Natural killer cell (primary cell): Measurements from ENCODE around the gene TNS3. TPM values are rescaled to one million over a fixed set of nuclear protein-coding genes. Genes with fewer than 3 reads are reported as not detected.
"Not testable (repeated sequence)": the region's sequence is repeated elsewhere in the genome, so short reads cannot be mapped to it uniquely, and the experiment has no call there.

Experiments used
- ATAC-seq, 3 donors: fragments of 150-1000 bp in 2 of 3; fragments of 200-7000 bp in 1 of 3; cut with Tn5 transposase; 1 replicate in 1 of 3; 2 replicates in 2 of 3; pipeline ENCODE4 v1.10.0; 2021; ENCODE audit warnings: mild to moderate bottlenecking in 2 of 3, moderate library complexity in 2 of 3
- DNase-seq, 2 donors: peaks; one replicate each; pipeline versions ENCODE4 v3.0.0 to v3.0.0-alpha.2; 2013 to 2021; ENCODE audit warnings: mixed read lengths in 1 of 2
- H3K27ac ChIP-seq: one replicate; pipeline ENCODE4 v1.5.1; 2013; ENCODE audit warnings: mild to moderate bottlenecking, low read length
- H3K27me3 ChIP-seq: one replicate; pipeline ENCODE4 v1.6.1; 2013; ENCODE audit warnings: low read length; ENCODE audit not compliant: control insufficient read depth, insufficient read depth
- H3K36me3 ChIP-seq: one replicate; pipeline ENCODE4 v1.6.1; 2013; ENCODE audit warnings: low read length; ENCODE audit not compliant: control insufficient read depth, insufficient read depth
- H3K4me1 ChIP-seq: one replicate; pipeline ENCODE4 v1.6.1; 2013; ENCODE audit warnings: low read length; ENCODE audit not compliant: control insufficient read depth, insufficient read depth
- H3K4me3 ChIP-seq: one replicate; pipeline ENCODE4 v1.5.1; 2013; ENCODE audit warnings: low read length
- H3K9me3 ChIP-seq: one replicate; pipeline ENCODE4 v1.6.1; 2013; ENCODE audit warnings: low read length; ENCODE audit not compliant: control insufficient read depth, insufficient read depth
- H3K27ac Mint-ChIP-seq, 2 donors: one replicate each; pipeline ENCODE4 v1.8.0; 2022; ENCODE audit warnings: mild to moderate bottlenecking in 2 of 2, mixed read lengths in 2 of 2, moderate library complexity in 1 of 2
- H3K27me3 Mint-ChIP-seq, 2 donors: one replicate each; pipeline ENCODE4 v1.8.0; 2022; ENCODE audit warnings: low read depth in 2 of 2, mixed read lengths in 2 of 2
- H3K36me3 Mint-ChIP-seq: one replicate; pipeline ENCODE4 v1.8.0; 2022; ENCODE audit warnings: mixed read lengths
- H3K4me1 Mint-ChIP-seq, 2 donors: one replicate each; pipeline ENCODE4 v1.8.0; 2022; ENCODE audit warnings: mixed read lengths in 2 of 2
- H3K4me3 Mint-ChIP-seq: one replicate; pipeline ENCODE4 v1.8.0; 2022; ENCODE audit warnings: mild to moderate bottlenecking, moderate library complexity, mixed read lengths
- H3K9me3 Mint-ChIP-seq, 2 donors: one replicate each; pipeline ENCODE4 v1.8.0; 2022; ENCODE audit warnings: mixed read lengths in 2 of 2
- CTCF ChIP-seq: fragments of 200-600 bp; IDR thresholded peaks from one replicate; pipeline ENCODE4 v1.8.0; 2022; ENCODE audit warnings: antibody characterized with exemption
- WGBS: methylation state at CpG from one replicate; pipeline ENCODE4 v1.1.7; 2013; ENCODE audit warnings: missing lambda C conversion rate; ENCODE audit not compliant: insufficient coverage; 5-methylcytosine and 5-hydroxymethylcytosine counted together
- intact Hi-C: fragments of 100-400 bp; cut with micrococcal nuclease; formaldehyde crosslinking; loops from one replicate; pipeline ENCODE4 v1.14.2; 2022
- total RNA-seq, 4 donors: library from RNA; stranded (reverse); fragments of 120-200 nt in 1 of 4; gene quantifications; one replicate each; pipeline versions ENCODE4 v1.2.3 to v1.2.4, GENCODE V29; 2013 to 2022

The TNS3 gene
- total RNA-seq, 3 donors from 2014 or later (not counting 1 experiment from before 2014, with no cell fraction given): 1.6 to 3.5 (median 2.9) TPM

DNA sequence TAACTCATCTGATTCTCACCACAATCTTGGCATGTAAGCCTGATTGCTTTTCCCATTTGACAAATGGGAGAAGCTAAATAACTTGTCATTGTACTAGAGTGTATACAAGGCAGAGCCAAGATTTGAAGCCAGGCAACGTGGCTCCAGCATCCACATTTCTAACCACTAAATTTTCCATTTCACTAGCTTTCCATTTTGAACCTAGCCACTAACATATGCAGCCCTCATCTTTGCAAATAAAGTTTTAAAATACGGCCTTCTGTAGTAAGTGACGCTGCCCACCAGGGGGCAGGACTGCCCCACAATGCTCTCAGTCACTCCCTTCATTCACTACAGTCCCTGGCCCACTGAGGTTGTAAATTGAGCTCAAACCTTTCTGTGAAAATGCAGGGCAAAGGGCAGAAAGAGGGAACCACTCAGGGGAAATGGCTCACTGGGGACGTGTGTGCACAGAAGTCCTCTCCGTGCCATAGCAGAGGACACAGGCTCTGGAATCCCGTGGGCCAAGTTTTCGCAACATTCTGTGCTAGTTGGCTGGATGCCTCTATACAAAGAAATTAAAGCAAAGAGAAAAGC is 315.7 kb downstream of the TNS3 start:
- WGBS: 42% methylated on average over 7 of the region's 7 CpGs
- no peaks in the 10 kb centered on the region for H3K36me3 Mint-ChIP-seq
- H3K27ac Mint-ChIP-seq: no peak overlapping the region
- ATAC-seq: peak in 2 of 3 donors; percentile 50 to 67
- H3K9me3 Mint-ChIP-seq: no peaks in the 10 kb centered on the region
- TF ChIP-seq CTCF: peak; percentile 64
- Histone ChIP-seq H3K4me1 (no peaks in the 10 kb centered on the region), H3K27ac (no peak overlapping the region), H3K36me3 (no peaks in the 10 kb centered on the region), H3K9me3 (no peaks in the 10 kb centered on the region), H3K4me3 (no peak overlapping the region), H3K27me3 (no peaks in the 10 kb centered on the region)
- H3K4me1 Mint-ChIP-seq: no peaks in the 10 kb centered on the region
- H3K27me3 Mint-ChIP-seq: no peaks in the 10 kb centered on the region
- peak in 1 of 2 donors; percentile 45 for DNase-seq
- intact Hi-C loops: no loop called here
- H3K4me3 Mint-ChIP-seq: no peak overlapping the region

- ATAC-seq (no peak), DNase-seq (no peak)
- intact Hi-C loops: no loop called here
- no peaks in the 10 kb centered on the region for H3K4me1 ChIP-seq
- H3K4me3 ChIP-seq: no peak overlapping the region
- H3K36me3 ChIP-seq: no peaks in the 10 kb centered on the region
- H3K9me3 Mint-ChIP-seq: no peaks in the 10 kb centered on the region
- H3K27me3 ChIP-seq: no peaks in the 10 kb centered on the region
- H3K4me3 Mint-ChIP-seq: no peak overlapping the region
- no peak overlapping the region for H3K27ac ChIP-seq
- H3K4me1 Mint-ChIP-seq: no peaks in the 10 kb centered on the region
- H3K36me3 Mint-ChIP-seq: no peaks in the 10 kb centered on the region
- 89% methylated on average over 4 of the region's 4 CpGs for WGBS
- no peaks in the 10 kb centered on the region for H3K27me3 Mint-ChIP-seq
- H3K9me3 ChIP-seq: no peaks in the 10 kb centered on the region
- TF ChIP-seq CTCF: no peak
- H3K27ac Mint-ChIP-seq: no peak overlapping the region
These were observed 316.3 kb downstream of the TNS3 start for GRCh38 chr7:47265621-47266020.

DNA sequence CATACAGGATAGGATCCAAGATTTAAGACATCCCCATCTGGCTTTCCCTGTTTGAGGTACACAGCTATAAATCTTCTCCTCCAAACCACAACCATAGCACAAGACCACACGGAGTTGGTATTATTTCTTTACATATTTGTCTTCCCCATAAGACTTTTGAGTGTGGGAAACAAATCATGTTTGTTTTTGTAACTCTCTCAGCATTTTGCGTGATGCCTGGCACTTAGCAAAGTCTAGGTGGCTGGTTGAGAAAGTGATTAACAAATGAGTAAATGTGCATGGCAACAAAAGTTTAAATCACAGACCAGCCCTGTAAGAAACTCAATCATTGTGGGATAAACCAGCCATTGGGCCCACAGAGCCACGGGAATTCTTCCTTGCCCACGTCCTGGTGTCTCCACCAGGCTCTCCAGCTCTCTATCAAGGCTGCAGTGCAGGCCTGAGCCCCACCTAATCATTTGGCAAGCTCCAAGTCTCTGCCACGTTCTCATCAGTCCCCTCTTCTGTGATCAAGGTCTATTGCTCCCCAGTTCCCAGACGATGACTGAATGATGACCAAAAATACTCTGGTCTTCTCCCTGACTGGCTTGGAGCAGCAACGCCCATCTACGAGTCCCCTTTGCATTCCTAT is 317.8 kb downstream of the TNS3 start:
- DNase-seq (no peak), ATAC-seq (no peak)
- intact Hi-C loops: no loop called here
- no peaks in the 10 kb centered on the region for H3K4me1 ChIP-seq
- Mint-ChIP-seq H3K27ac (no peak overlapping the region), H3K4me1 (no peaks in the 10 kb centered on the region), H3K4me3 (no peak overlapping the region), H3K36me3 (no peaks in the 10 kb centered on the region), H3K9me3 (no peaks in the 10 kb centered on the region), H3K27me3 (peaks cover 0 to 3% of the 10 kb centered on the region in 2 donors)
- no peak overlapping the region for H3K4me3 ChIP-seq
- H3K9me3 ChIP-seq: no peaks in the 10 kb centered on the region
- no peak overlapping the region for H3K27ac ChIP-seq
- H3K27me3 ChIP-seq: no peaks in the 10 kb centered on the region
- TF ChIP-seq CTCF: no peak
- 75% methylated on average over 7 of the region's 8 CpGs for WGBS
- H3K36me3 ChIP-seq: no peaks in the 10 kb centered on the region

DNA sequence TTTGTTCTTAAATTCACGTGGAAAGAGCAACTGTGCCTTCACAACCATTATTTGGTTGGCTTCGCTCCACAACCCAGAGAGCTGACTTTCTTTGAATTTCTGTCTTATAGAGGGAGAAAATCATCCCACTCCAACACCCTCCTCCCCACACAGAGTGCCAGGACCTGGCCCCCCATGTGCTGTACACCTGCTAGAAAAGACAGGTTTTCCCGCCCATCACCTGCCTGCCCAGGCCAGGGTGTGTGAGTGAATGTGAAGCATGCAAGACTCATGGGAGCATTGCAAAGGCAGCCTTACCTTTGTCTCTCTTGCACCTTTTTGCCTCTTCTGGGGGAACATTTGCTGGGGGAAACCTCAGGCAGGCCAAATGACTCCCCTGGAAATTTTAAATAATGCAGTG is 319.0 kb downstream of the TNS3 start:
- H3K36me3 ChIP-seq: no peaks in the 10 kb centered on the region
- no peaks in the 10 kb centered on the region for H3K9me3 Mint-ChIP-seq
- no peaks in the 10 kb centered on the region for H3K9me3 ChIP-seq
- TF ChIP-seq CTCF: no peak
- H3K4me1 ChIP-seq: no peaks in the 10 kb centered on the region
- H3K27me3 ChIP-seq: no peaks in the 10 kb centered on the region
- no peak for ATAC-seq
- 78% methylated on average over 2 of the region's 3 CpGs for WGBS
- H3K4me3 ChIP-seq: no peak overlapping the region
- no peak overlapping the region for H3K27ac Mint-ChIP-seq
- intact Hi-C loops: no loop called here
- no peak overlapping the region for H3K4me3 Mint-ChIP-seq
- H3K36me3 Mint-ChIP-seq: no peaks in the 10 kb centered on the region
- no peaks in the 10 kb centered on the region for H3K4me1 Mint-ChIP-seq
- H3K27me3 Mint-ChIP-seq: peaks cover 0 to 3% of the 10 kb centered on the region in 2 donors
- no peak overlapping the region for H3K27ac ChIP-seq
- DNase-seq: no peak

DNA sequence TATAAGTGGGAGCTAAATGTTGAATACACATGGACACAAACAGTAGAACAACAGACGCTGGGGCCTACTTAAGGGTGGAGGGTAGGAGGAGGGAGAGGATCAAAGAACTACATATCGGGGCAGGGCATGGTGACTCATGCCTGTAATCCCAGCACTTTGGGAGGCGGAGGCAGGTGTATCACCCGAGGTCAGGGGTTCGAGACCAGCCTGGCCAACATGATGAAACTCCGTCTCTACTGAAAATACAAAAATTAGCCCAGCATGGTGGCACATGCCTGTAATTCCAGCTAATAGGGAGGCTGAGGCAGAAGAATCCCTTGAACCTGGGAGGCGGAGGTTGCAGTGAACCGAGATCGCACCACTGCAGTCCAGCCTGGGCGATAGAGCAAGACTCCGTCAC is 319.8 kb downstream of the TNS3 start:
- H3K9me3 Mint-ChIP-seq, intact Hi-C loops, H3K4me3 ChIP-seq, H3K36me3 Mint-ChIP-seq, H3K27ac Mint-ChIP-seq, H3K27ac ChIP-seq, ATAC-seq, H3K27me3 Mint-ChIP-seq, H3K4me1 Mint-ChIP-seq, DNase-seq, H3K36me3 ChIP-seq, H3K27me3 ChIP-seq, H3K4me1 ChIP-seq, H3K9me3 ChIP-seq, H3K4me3 Mint-ChIP-seq: not testable (repeated sequence)
- 94% methylated on average over 8 of the region's 11 CpGs for WGBS
